ENCODE results near the gene SPNS1. TPM values are rescaled to one million over a fixed set of nuclear protein-coding genes. Genes with fewer than 3 reads are reported as not detected.

Gene SPNS1
- total RNA-seq, 1 donor from 2014 or later = 11.6 TPM

DNA sequence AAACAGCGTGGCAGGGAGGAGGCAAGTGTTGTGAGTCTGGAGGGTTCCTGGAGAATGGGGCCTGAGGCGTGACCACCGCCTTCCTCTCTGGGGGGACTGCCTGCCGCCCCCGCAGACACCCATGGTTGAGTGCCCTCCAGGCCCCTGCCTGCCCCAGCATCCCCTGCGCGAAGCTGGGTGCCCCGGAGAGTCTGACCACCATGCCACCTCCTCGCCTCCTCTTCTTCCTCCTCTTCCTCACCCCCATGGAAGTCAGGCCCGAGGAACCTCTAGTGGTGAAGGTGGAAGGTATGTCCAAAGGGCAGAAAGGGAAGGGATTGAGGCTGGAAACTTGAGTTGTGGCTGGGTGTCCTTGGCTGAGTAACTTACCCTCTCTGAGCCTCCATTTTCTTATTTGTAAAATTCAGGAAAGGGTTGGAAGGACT, 42.8 kb upstream of the SPNS1 start, which contains the start of gene CD19:
TSS of gene CD19 (plus strand) at position 171 of the 425 bp plus-strand sequence. CDS start at position 201, 30 bp downstream.
- Histone ChIP-seq H3K4me1 (peaks cover 8% of the 10 kb centered on the region), H3K27ac (peak within 1 kb of the TSS; percentile 86)

DNA sequence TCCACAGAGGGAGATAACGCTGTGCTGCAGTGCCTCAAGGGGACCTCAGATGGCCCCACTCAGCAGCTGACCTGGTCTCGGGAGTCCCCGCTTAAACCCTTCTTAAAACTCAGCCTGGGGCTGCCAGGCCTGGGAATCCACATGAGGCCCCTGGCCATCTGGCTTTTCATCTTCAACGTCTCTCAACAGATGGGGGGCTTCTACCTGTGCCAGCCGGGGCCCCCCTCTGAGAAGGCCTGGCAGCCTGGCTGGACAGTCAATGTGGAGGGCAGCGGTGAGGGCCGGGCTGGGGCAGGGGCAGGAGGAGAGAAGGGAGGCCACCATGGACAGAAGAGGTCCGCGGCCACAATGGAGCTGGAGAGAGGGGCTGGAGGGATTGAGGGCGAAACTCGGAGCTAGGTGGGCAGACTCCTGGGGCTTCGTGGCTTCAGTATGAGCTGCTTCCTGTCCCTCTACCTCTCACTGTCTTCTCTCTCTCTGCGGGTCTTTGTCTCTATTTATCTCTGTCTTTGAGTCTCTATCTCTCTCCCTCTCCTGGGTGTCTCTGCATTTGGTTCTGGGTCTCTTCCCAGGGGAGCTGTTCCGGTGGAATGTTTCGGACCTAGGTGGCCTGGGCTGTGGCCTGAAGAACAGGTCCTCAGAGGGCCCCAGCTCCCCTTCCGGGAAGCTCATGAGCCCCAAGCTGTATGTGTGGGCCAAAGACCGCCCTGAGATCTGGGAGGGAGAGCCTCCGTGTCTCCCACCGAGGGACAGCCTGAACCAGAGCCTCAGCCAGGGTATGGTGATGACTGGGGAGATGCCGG, 42.0 kb upstream of the SPNS1 start:
- TF ChIP-seq, protein P1, sequence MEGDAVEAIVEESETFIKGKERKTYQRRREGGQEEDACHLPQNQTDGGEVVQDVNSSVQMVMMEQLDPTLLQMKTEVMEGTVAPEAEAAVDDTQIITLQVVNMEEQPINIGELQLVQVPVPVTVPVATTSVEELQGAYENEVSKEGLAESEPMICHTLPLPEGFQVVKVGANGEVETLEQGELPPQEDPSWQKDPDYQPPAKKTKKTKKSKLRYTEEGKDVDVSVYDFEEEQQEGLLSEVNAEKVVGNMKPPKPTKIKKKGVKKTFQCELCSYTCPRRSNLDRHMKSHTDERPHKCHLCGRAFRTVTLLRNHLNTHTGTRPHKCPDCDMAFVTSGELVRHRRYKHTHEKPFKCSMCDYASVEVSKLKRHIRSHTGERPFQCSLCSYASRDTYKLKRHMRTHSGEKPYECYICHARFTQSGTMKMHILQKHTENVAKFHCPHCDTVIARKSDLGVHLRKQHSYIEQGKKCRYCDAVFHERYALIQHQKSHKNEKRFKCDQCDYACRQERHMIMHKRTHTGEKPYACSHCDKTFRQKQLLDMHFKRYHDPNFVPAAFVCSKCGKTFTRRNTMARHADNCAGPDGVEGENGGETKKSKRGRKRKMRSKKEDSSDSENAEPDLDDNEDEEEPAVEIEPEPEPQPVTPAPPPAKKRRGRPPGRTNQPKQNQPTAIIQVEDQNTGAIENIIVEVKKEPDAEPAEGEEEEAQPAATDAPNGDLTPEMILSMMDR (IDR thresholded peaks at IDR 0.05) = no peak
- TF ChIP-seq EZH2phosphoT487 (IDR thresholded peaks at IDR 0.05) = no peak
- no peak for TF ChIP-seq EZH2 (IDR thresholded peaks at IDR 0.05)
- H3K27ac ChIP-seq = no peak overlapping the region
- no peak overlapping the region for H3K4me3 ChIP-seq
- peaks cover 8% of the 10 kb centered on the region for H3K4me1 ChIP-seq
- Mint-ChIP-seq H3K4me3 (no peak overlapping the region), H3K27ac (peak overlapping the region; percentile 90), H3K9me3 (no peaks in the 10 kb centered on the region), H3K27me3 (ENCODE audit: insufficient read depth, low read depth) (peaks cover 6% of the 10 kb centered on the region), H3K36me3 (no peaks in the 10 kb centered on the region), H3K4me1 (peaks cover 23% of the 10 kb centered on the region)
- no peak for DNase-seq (ENCODE audit: low spot score)
- no peaks in the 10 kb centered on the region for H3K27me3 ChIP-seq
- H3K79me2 ChIP-seq (ENCODE audit: low read depth) = no peaks in the 10 kb centered on the region
- H3K9me3 ChIP-seq (ENCODE audit: low read depth) = no peaks in the 10 kb centered on the region
- peak overlapping the region; percentile 34 for H2AFZ ChIP-seq (replicated peaks)
- H3F3A ChIP-seq (ENCODE audit: low read depth) = peaks cover 16% of the 10 kb centered on the region
- H3K36me3 ChIP-seq = no peaks in the 10 kb centered on the region
- H3K4me2 ChIP-seq = no peak overlapping the region
- H4K20me1 ChIP-seq (ENCODE audit: low read depth) = no peaks in the 10 kb centered on the region
- H3K9ac ChIP-seq = no peak overlapping the region

More for the DNA sequence above, 42.8 kb upstream of the SPNS1 start, which contains the start of gene CD19:
- H3K4me1 Mint-ChIP-seq = peaks cover 23% of the 10 kb centered on the region
- H3K27ac Mint-ChIP-seq = peak within 1 kb of the TSS; percentile 90
- no peaks in the 10 kb centered on the region for H3K36me3 ChIP-seq
- peak within 1 kb of the TSS; percentile 41 for H2AFZ ChIP-seq (replicated peaks)
- H3K4me3 ChIP-seq = peak within 1 kb of the TSS; percentile 9
- no peaks in the 10 kb centered on the region for H3K79me2 ChIP-seq (ENCODE audit: low read depth)
- H3K27me3 Mint-ChIP-seq (ENCODE audit: insufficient read depth, low read depth) = peaks cover 8% of the 10 kb centered on the region
- no peaks in the 10 kb centered on the region for H3K36me3 Mint-ChIP-seq
- H3K9me3 ChIP-seq (ENCODE audit: low read depth) = no peaks in the 10 kb centered on the region
- H3K4me2 ChIP-seq = peak within 1 kb of the TSS; percentile 66
- H3F3A ChIP-seq (ENCODE audit: low read depth) = peaks cover 20% of the 10 kb centered on the region
- no peaks in the 10 kb centered on the region for H4K20me1 ChIP-seq (ENCODE audit: low read depth)
- H3K27me3 ChIP-seq = no peaks in the 10 kb centered on the region
- no peaks in the 10 kb centered on the region for H3K9me3 Mint-ChIP-seq
- peak within 1 kb of the TSS; percentile 13 for H3K4me3 Mint-ChIP-seq
- no peak for DNase-seq (ENCODE audit: low spot score)
- no peak within 1 kb of the TSS for H3K9ac ChIP-seq
- TF ChIP-seq EZH2phosphoT487 (IDR thresholded peaks at IDR 0.05) (no peak), EZH2 (IDR thresholded peaks at IDR 0.05) (no peak)
- TF ChIP-seq, protein P1 (IDR thresholded peaks at IDR 0.05) = no peak

DNA sequence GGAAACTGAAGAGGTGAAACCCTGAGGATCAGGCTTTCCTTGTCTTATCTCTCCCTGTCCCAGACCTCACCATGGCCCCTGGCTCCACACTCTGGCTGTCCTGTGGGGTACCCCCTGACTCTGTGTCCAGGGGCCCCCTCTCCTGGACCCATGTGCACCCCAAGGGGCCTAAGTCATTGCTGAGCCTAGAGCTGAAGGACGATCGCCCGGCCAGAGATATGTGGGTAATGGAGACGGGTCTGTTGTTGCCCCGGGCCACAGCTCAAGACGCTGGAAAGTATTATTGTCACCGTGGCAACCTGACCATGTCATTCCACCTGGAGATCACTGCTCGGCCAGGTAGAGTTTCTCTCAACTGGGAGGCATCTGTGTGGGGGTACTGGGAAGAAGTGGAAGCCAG, 41.4 kb upstream of the SPNS1 start:
- Mint-ChIP-seq H3K27me3 (ENCODE audit: insufficient read depth, low read depth) (peaks cover 6% of the 10 kb centered on the region), H3K4me1 (peaks cover 20% of the 10 kb centered on the region), H3K27ac (no peak overlapping the region), H3K36me3 (no peaks in the 10 kb centered on the region), H3K9me3 (no peaks in the 10 kb centered on the region), H3K4me3 (no peak overlapping the region)
- peaks cover 8% of the 10 kb centered on the region for H3K4me1 ChIP-seq
- H3F3A ChIP-seq (ENCODE audit: low read depth) = peaks cover 16% of the 10 kb centered on the region
- no peak overlapping the region for H2AFZ ChIP-seq (replicated peaks)
- no peak for DNase-seq (ENCODE audit: low spot score)
- no peak overlapping the region for H3K27ac ChIP-seq
- H3K4me2 ChIP-seq = no peak overlapping the region
- H3K9me3 ChIP-seq (ENCODE audit: low read depth) = no peaks in the 10 kb centered on the region
- H3K79me2 ChIP-seq (ENCODE audit: low read depth) = no peaks in the 10 kb centered on the region
- H3K4me3 ChIP-seq = no peak overlapping the region
- no peaks in the 10 kb centered on the region for H3K27me3 ChIP-seq
- no peaks in the 10 kb centered on the region for H4K20me1 ChIP-seq (ENCODE audit: low read depth)
- H3K36me3 ChIP-seq = no peaks in the 10 kb centered on the region
- H3K9ac ChIP-seq = no peak overlapping the region
- TF ChIP-seq, protein P1 (IDR thresholded peaks at IDR 0.05) = no peak
- TF ChIP-seq EZH2 (IDR thresholded peaks at IDR 0.05) (no peak), EZH2phosphoT487 (IDR thresholded peaks at IDR 0.05) (no peak)
